ENCODE measurements around the gene LCN15.

GRCh38 chr9:136739509-136739908, 24.8 kb downstream of the LCN15 start:
- TF ChIP-seq POLR2A (IDR thresholded peaks at IDR 0.05; ENCODE audit: low read depth, low read length) (no peak), RAD21 (IDR thresholded peaks at IDR 0.05; ENCODE audit: insufficient read depth, low read depth, low read length) (no peak), BCL11A (IDR thresholded peaks at IDR 0.05; ENCODE audit: low read depth, low read length) (no peak), CEBPZ (IDR thresholded peaks at IDR 0.05; ENCODE audit: low read depth, low read length) (no peak), ZZZ3 (IDR thresholded peaks at IDR 0.05; ENCODE audit: control insufficient read depth, insufficient read length, low read depth) (no peak), ZNF24 (IDR thresholded peaks at IDR 0.05) (no peak), ESRRA (IDR thresholded peaks at IDR 0.05; ENCODE audit: low read length) (no peak), ZBTB33 (IDR thresholded peaks at IDR 0.05) (no peak), POLR2AphosphoS5 (IDR thresholded peaks at IDR 0.05; ENCODE audit: low read length) (no peak), NFIC (IDR thresholded peaks at IDR 0.05; ENCODE audit: low read depth, low read length) (no peak)
- TF ChIP-seq, protein P1, sequence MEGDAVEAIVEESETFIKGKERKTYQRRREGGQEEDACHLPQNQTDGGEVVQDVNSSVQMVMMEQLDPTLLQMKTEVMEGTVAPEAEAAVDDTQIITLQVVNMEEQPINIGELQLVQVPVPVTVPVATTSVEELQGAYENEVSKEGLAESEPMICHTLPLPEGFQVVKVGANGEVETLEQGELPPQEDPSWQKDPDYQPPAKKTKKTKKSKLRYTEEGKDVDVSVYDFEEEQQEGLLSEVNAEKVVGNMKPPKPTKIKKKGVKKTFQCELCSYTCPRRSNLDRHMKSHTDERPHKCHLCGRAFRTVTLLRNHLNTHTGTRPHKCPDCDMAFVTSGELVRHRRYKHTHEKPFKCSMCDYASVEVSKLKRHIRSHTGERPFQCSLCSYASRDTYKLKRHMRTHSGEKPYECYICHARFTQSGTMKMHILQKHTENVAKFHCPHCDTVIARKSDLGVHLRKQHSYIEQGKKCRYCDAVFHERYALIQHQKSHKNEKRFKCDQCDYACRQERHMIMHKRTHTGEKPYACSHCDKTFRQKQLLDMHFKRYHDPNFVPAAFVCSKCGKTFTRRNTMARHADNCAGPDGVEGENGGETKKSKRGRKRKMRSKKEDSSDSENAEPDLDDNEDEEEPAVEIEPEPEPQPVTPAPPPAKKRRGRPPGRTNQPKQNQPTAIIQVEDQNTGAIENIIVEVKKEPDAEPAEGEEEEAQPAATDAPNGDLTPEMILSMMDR (IDR thresholded peaks at IDR 0.05 in 2 of 3, conservative IDR thresholded peaks at IDR 0.05 in 1 of 3; ENCODE audit: control insufficient read depth in 2 of 3, extremely low read depth in 1 of 3, insufficient read depth in 1 of 3, low read depth in 3 of 3, low read length in 3 of 3): no peak
- TF ChIP-seq, protein P2, sequence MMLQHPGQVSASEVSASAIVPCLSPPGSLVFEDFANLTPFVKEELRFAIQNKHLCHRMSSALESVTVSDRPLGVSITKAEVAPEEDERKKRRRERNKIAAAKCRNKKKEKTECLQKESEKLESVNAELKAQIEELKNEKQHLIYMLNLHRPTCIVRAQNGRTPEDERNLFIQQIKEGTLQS (IDR thresholded peaks at IDR 0.05; ENCODE audit: borderline replicate concordance, extremely low read depth, low read depth, low read length): no peak
